ENCODE measurements around the gene MYO16.

GRCh38 chr13:108987944-108988343 lies 358.5 kb downstream of the MYO16 start:
- TF ChIP-seq, protein P1, sequence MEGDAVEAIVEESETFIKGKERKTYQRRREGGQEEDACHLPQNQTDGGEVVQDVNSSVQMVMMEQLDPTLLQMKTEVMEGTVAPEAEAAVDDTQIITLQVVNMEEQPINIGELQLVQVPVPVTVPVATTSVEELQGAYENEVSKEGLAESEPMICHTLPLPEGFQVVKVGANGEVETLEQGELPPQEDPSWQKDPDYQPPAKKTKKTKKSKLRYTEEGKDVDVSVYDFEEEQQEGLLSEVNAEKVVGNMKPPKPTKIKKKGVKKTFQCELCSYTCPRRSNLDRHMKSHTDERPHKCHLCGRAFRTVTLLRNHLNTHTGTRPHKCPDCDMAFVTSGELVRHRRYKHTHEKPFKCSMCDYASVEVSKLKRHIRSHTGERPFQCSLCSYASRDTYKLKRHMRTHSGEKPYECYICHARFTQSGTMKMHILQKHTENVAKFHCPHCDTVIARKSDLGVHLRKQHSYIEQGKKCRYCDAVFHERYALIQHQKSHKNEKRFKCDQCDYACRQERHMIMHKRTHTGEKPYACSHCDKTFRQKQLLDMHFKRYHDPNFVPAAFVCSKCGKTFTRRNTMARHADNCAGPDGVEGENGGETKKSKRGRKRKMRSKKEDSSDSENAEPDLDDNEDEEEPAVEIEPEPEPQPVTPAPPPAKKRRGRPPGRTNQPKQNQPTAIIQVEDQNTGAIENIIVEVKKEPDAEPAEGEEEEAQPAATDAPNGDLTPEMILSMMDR (IDR thresholded peaks at IDR 0.05): no peak
- TF ChIP-seq POLR2A (IDR thresholded peaks at IDR 0.05): no peak
